Activated T-helper 1 cell treated with Interleukin-2 at 50 U/mL for 16 hours (primary cell): ENCODE measurements around the gene ZNF396.

Source experiments
- DNase-seq: peaks from one replicate; pipeline ENCODE4 v3.0.0-alpha.2; 2020; ENCODE audit warnings: low read depth

ZNF396 gene

DNA sequence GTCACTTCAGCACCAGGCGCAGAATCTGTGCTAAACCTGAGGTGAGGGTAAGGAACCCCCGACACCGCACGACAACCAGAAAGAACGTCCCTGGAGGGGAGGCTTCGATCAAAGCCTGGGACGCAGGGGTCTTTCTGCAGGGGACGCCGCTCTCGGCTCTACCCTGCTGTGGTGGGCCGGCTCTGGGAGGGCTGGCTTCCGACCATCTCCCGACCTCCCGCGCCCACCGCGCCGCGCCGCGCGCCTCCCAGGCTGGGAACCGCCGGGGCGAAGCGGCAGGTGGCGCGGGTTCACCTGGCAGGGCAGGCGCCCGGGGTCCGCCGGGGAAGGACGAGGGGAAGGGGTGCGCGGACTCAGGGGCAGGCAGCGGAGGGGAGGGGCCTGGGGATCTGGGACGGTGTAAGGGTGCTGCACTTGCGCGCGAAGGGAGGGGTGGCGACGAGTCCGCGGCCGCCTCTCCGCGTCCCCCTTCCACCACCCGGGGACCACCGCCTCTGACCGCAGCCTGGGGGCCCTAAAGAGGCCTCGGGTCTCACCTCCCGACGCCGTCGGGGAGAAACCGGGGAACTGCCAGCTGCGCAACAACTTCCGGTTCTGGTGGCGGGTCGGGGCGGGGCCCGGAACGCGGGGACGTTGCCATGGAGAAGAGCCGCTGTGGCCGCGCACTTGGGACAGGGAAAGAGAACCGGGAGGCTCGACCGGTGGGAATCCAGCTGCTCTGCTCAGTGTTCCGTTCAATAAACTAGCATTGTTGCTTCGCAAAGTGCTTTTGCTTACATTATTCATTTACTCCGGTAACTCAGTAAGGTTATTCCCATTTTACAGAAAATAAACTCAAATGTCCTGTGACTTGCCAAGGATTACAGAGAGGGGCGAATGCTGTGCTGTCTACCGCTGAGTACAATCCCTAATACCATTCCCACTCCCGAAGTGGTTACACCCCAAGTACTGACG lies at the start of gene ZNF396:
Gene ZNF396 (minus strand): TSS at position 596 of the 954 bp plus-strand sequence. CDS start 3,045 bp downstream, outside the sequence.
- DNase-seq: peak; percentile 43

GRCh38 chr18:35426786-35427185 lies 49.6 kb upstream of the ZNF396 start:
- no peak for DNase-seq

DNA sequence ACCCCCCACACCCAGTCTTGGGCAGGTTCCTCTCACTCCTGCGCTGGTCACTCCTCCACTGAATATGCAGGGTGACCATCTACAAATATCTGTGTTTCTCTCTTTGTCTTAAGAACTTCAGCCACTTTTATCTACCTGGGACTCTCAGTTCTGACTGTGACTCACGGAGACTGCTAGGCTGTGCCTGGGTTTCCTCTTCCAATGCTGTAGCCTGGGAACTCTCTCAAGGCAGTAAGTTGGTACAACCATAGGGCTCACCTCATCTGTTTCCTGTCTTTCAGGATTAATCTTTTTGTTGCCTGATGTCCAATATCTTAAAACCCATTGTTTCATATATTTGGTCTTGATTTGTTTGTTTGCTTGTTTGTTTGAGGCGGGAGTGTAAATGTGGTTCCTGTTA lies 47.2 kb upstream of the ZNF396 start:
- no peak for DNase-seq

GRCh38 chr18:35422237-35422636 lies 45.1 kb upstream of the ZNF396 start:
- no peak for DNase-seq

GRCh38 chr18:35418610-35419009 lies 41.5 kb upstream of the ZNF396 start:
- no peak for DNase-seq

DNA sequence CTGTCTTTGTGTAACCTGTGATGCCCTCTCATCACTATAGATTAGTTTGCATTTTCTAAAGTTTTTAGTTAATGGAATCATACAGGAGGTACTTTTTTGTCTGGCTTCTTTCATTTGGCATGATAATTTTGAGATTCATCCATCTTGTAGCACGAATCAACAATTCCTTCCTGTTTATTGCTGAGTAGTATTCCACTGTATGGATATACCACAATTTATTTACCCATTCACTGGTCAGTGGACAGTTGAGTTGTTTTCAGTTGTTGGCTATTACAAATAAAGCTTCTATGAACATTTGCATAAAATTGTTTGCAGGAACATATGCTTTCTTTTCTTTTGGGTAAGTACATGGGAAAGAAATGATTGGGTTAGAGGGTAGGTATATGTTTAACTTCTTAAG lies 40.1 kb upstream of the ZNF396 start:
- DNase-seq: no peak

DNA sequence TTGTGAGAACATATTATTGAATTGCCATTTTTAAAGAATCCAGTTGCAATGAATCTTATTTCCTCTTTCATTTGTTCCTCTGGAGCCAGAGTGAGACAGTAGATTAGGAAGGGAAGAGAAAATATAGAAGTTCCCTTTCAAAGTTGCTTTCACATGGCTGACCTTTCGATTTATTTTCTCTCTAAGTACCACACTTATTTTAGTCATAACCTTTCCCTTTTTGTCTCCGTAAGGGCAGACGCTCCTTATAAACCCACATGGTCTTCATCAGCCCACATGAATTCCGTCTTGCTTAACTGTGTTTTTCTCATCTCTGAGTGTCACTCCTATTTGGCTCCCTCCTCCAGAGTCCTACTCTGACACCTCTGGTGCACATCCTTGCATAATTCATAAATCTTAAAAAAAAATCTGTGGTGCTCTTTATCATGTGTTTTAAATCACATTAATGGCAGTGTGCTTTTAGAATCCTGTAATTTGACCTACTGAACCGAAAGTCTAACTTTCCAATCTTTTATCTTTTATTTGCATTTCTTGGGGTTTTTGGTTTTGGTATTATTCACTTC lies 38.5 kb upstream of the ZNF396 start:
- DNase-seq: no peak

DNA sequence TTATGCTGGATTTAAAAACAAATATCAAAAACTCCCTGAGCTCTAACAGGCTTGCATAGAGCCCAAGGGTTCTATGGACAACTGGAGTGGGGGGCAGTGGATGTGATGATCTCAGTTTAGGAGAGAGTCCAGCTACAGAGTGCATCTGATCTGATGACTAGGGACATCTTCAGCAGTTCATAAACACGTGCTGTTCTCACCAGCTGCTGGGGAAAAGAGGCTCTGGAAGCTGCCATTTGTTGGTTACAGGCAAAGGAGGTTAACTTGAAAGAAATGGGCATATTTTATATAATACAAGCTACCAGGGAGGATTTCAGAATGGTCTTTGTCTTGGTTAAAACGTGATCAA lies 36.0 kb upstream of the ZNF396 start:
- DNase-seq: no peak

GRCh38 chr18:35411625-35412351 lies 34.7 kb upstream of the ZNF396 start:
- no peak for DNase-seq

DNA sequence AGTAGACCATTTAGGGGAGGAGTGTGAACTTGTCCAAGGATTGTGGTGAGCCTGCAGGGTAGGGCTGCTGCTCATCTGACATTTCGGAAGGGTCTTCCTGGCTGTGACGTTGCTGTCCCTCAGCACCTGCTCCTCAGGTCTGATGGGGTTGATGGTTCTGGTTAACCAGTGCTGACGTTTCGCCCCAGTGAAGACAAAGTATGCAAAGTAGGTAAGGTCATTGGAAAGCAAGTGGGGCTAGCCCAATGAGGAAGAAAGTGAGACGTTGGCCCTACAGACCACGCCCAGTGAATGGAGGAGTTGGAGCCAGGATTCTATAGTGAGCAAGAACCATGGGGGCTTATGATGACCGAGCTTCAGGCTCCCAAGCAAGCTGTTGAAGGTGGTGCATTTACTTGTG lies 33.4 kb upstream of the ZNF396 start:
- DNase-seq: no peak

GRCh38 chr18:35409911-35410310 lies 32.8 kb upstream of the ZNF396 start:
- no peak for DNase-seq

DNA sequence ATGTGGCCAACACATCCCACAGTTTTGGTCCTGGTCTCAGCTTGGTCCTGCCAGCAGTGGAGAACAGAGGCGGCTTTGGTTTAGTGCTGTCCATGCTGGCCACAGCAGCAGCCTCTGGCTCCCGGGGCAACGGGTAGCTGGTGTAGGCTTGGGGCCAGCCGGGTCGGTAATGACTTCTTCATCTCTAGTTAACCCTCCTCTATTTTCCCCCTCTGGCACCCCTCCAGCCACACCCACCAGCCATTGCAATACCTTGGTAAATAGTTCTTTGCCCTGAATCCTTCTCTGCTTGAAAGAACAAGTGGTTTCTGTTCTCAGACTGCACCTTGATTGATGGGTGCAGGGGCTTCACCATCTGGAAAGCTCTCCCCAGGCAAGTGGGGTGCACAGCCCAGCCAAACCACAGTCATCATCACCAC lies 31.7 kb upstream of the ZNF396 start:
- no peak for DNase-seq

DNA sequence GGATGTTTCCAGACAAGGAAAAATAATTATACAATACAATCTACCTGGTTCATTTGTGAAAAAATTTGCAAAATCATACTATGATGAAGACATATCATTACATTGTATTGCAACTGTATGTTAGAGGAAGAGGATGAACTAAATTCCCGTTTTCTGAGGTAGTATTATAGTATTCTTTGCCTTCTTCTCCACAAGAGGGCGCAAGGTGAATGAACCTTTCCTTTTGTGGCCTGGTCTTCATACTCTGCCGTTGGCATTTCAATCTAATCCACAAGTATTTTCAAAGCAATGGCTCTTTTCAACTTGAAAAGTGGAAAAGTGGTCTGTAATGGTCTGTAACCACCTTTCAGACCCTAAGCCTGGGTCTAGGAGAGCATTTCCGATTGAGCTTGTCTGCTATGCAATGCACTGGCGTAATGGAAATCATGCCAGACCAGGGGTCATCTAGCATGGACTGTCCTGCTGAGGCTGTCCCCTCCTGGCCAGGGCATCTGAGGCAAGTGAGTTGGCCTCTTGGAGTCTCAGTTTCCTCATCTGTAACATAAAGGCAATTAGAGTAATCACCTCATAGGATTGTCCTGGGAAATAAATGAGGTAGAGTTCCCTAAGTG lies 30.8 kb upstream of the ZNF396 start:
- no peak for DNase-seq

- DNase-seq: no peak
Observed at GRCh38 chr18:35406666-35407065, 29.5 kb upstream of the ZNF396 start.

- DNase-seq: no peak
Observed at GRCh38 chr18:35397976-35398375, 20.8 kb upstream of the ZNF396 start.

DNA sequence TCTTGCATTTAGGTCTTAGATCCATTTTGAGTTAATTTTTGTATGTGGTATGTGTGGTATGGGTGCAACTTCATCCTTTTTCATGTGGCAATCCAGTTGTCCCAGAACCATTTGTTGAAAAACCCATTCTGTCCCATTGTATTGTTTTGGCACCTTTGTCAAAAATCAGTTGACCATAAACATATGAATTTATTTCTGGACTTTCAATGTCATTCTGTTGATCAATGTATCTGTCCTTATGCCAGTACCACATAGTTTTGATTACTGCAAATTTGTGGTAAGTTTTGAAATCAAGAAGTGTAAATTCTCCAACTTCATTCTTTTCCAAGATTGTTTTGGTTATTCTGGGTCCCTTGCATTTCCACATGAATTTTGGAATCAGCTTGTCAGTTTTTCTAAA lies 16.6 kb upstream of the ZNF396 start:
- DNase-seq: no peak

DNA sequence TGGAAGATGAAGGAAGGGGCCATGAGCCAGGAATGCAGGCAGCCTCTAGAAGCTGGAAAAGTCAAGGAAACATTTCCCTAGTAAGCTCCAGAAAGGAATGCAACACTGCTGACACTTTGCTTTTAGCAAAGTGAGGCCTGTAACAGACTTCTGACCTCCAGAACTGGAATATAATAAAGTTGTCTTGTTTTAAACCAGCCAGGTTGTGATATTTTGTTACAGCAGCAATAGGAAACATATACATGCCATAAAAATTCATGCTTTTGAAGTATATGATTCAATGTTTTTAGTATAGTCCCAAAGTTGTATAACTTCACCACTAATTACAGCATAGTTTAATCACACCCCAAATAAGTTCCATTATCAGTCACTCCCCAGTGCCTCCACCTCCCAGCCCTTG lies 15.2 kb upstream of the ZNF396 start:
- DNase-seq: no peak

DNA sequence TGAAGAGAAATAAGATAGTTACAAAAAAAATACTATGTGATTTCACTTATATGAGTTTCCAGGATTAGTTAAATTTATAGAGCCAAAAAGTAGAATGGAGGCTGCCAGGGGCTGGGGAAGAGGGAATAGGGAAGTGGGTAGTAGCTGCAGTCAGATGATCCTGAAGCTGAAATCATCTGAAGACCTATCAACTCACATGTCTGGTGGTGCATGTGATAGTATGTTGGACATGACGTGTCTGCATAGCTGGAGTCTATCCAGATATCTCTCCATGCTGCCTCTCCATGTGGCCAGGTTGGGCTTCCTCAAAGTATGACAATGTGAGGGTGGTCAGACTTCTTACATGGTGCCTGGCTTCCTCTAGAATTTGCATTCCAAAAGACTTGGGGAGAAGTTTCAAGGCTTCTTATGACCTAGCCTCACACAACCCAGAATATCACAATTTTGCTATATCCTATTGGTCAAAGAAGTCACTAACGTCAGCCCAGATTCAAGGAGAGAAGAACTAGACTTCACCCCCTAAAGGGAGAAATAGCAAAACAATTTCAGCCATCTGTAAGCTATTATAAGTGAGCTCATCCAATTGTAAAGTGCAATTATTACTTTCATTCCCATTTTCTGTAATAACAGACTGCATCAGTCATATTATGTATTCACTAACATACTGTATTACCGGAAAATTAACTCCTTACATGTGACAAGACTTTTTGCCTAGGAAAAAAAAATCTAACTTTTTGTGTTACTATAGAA lies 14.0 kb upstream of the ZNF396 start:
- DNase-seq: no peak

DNA sequence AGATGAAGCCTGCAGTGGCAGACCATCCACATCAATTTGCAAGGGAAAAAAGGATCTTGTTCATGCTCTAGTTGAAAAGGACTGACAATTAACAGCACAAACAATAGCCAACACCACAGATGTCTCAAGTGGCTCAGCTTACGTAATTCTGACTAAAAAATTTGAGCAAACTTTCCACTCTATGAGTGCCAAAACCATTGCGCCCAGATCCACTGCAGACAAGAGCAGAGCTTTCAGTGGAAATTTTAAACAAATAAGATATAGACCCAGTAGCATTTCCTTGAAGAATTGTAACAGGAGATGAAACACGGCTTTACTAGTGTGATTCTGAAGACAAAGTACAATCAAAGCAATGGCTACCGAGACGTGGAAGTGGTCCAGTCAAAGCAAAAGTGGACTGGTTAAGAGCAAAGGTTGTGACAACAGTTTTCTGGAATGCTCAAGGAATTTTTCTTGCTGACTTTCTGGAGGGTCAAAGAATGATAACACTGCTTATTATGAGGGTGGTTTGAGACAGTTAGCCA lies 12.0 kb upstream of the ZNF396 start:
- no peak for DNase-seq

DNA sequence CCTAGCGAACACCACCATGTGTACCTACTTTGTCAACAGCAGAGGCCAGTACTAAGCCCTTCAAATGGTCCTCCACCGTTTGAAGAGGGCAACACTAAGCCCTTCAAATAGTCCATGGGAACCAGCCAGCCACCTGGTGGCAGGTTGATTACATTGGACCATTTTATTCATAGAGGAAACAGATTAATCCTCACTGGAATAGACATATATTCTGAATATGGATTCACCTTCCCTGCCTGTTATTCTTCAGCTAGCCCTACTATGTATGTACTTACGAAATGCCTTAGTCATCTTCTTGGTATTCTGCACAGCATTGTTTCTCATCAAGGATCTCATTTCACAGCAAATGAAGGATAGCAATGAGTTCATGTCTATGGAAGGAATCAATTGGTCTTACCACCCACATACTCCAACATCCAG lies 10.0 kb upstream of the ZNF396 start:
- no peak for DNase-seq

DNA sequence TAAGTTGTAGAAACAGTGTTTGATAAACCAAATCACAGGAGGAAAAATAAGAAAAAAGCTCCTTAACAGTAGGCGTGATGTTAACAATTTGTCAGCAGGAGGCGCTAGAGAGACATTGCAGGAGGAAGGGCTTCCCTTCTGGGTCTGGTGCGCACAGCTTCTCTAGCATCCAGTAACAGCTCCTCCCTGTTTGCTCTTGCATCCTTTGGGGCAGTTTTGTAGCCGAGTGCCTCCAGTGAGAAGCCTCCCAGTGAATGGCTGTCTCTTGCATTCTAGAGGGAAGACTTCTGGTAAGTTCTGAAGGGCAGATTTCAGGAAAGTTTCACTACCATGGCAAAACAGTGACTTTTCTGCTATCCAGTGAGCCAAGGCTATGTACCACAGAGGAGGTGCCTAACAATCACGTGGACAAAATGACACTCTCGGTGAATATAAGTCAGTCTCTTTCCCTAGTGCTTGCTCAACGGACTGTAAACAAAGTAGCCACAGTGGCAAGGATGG lies 9.5 kb upstream of the ZNF396 start:
- no peak for DNase-seq
